GM23338 (cell line): ENCODE data around the gene TF. TPM values are rescaled to one million over a fixed set of nuclear protein-coding genes. Genes with fewer than 3 reads are reported as not detected.
A peak's percentile ranks its signal among the peaks of the same experiment; 100 is the strongest.

ENCODE experiments used
- ATAC-seq: fragments of 200-7000 bp; cut with Tn5 transposase; 3 replicates; pipeline ENCODE4 v1.9.1; 2020
- DNase-seq: peaks from one replicate; pipeline ENCODE4 v3.0.0-alpha.2; 2015; ENCODE audit warnings: low spot score
- H2AFZ ChIP-seq: fragments of 200-600 bp; sonication (generic); 2 replicates; pipeline ENCODE4 v1.8.0; 2016; ENCODE audit warnings: antibody characterized with exemption, mild to moderate bottlenecking, moderate library complexity
- H3F3A ChIP-seq: fragments of 200-600 bp; sonication (generic); replicated peaks from 2 replicates; pipeline ENCODE4 v1.8.0; 2017; ENCODE audit warnings: antibody characterized with exemption, mixed run types, low read depth
- H3K27ac ChIP-seq: fragments of 200-600 bp; sonication (generic); 2 replicates; pipeline ENCODE4 v1.6.1; 2016; ENCODE audit warnings: low read depth
- H3K27me3 ChIP-seq: fragments of 200-600 bp; sonication (generic); 2 replicates; pipeline ENCODE4 v1.8.0; 2016; ENCODE audit warnings: mild to moderate bottlenecking, mixed run types, moderate library complexity; ENCODE audit not compliant: insufficient read depth
- H3K36me3 ChIP-seq: fragments of 200-600 bp; sonication (generic); 2 replicates; pipeline ENCODE4 v1.8.0; 2016; ENCODE audit warnings: mild to moderate bottlenecking; ENCODE audit not compliant: insufficient read depth
- H3K4me1 ChIP-seq: fragments of 200-600 bp; sonication (generic); 2 replicates; pipeline ENCODE4 v1.8.0; 2016; ENCODE audit warnings: mild to moderate bottlenecking, moderate library complexity; ENCODE audit not compliant: insufficient read depth
- H3K4me2 ChIP-seq: fragments of 200-600 bp; sonication (generic); 2 replicates; pipeline ENCODE4 v1.7.1; 2017; ENCODE audit warnings: mixed run types
- H3K4me3 ChIP-seq: fragments of 200-600 bp; sonication (generic); 2 replicates; pipeline ENCODE4 v1.6.1; 2016; ENCODE audit warnings: mixed run types
- H3K79me2 ChIP-seq: fragments of 200-600 bp; sonication (generic); replicated peaks from 2 replicates; pipeline ENCODE4 v1.8.0; 2017; ENCODE audit warnings: mild to moderate bottlenecking; ENCODE audit not compliant: insufficient read depth
- H3K9me2 ChIP-seq: fragments of 200-600 bp; sonication (generic); 2 replicates; pipeline ENCODE4 v1.8.0; 2017; ENCODE audit not compliant: insufficient read depth
- H4K20me1 ChIP-seq: fragments of 200-600 bp; sonication (generic); replicated peaks from 2 replicates; pipeline ENCODE4 v1.8.0; 2017; ENCODE audit warnings: mild to moderate bottlenecking; ENCODE audit not compliant: insufficient read depth
- H3K27ac Mint-ChIP-seq: 2 replicates; pipeline ENCODE4 v1.8.0; 2020; ENCODE audit warnings: inconsistent platforms, mild to moderate bottlenecking, moderate library complexity, mixed read lengths
- H3K27me3 Mint-ChIP-seq: 3 replicates; pipeline ENCODE4 v1.8.0; 2022; ENCODE audit warnings: low read depth, mild to moderate bottlenecking, moderate library complexity, mixed read lengths, inconsistent platforms; ENCODE audit not compliant: insufficient read depth, poor library complexity
- H3K36me3 Mint-ChIP-seq: 3 replicates; pipeline ENCODE4 v1.8.0; 2021; ENCODE audit warnings: low read depth, mild to moderate bottlenecking, inconsistent platforms, moderate library complexity, mixed read lengths
- H3K4me1 Mint-ChIP-seq: 3 replicates; pipeline ENCODE4 v1.8.0; 2020; ENCODE audit warnings: mild to moderate bottlenecking, inconsistent platforms, mixed read lengths
- H3K4me3 Mint-ChIP-seq: 3 replicates; pipeline ENCODE4 v1.8.0; 2021; ENCODE audit warnings: moderate library complexity, mild to moderate bottlenecking, inconsistent platforms, mixed read lengths
- H3K9me3 Mint-ChIP-seq: 3 replicates; pipeline ENCODE4 v1.8.0; 2020; ENCODE audit warnings: moderate library complexity, mild to moderate bottlenecking, inconsistent platforms, mixed read lengths
- CREB1 ChIP-seq: fragments of 250-450 bp; sonication (Bioruptor Pico); IDR thresholded peaks from 2 replicates; pipeline ENCODE4 v1.5.0; 2020; ENCODE audit warnings: low read depth, mild to moderate bottlenecking, moderate library complexity
- EZH2 ChIP-seq: fragments of 200-600 bp; sonication (generic); IDR thresholded peaks from one replicate; pipeline ENCODE4 v1.8.0; 2017; ENCODE audit warnings: antibody characterized with exemption, mild to moderate bottlenecking, low read depth; ENCODE audit not compliant: unreplicated experiment
- EZH2phosphoT487 ChIP-seq: fragments of 200-600 bp; sonication (generic); IDR thresholded peaks from one replicate; pipeline ENCODE4 v1.8.1; 2018; ENCODE audit warnings: antibody characterized with exemption; ENCODE audit not compliant: unreplicated experiment
- JUNB ChIP-seq: IDR thresholded peaks from one replicate; pipeline ENCODE4 v1.6.1; 2016; ENCODE audit warnings: antibody characterized with exemption; ENCODE audit not compliant: unreplicated experiment
- NANOG ChIP-seq: IDR thresholded peaks from 2 replicates; pipeline ENCODE4 v1.6.1; 2016; ENCODE audit warnings: antibody characterized with exemption, borderline replicate concordance
- POLR2AphosphoS5 ChIP-seq: IDR thresholded peaks from 2 replicates; pipeline ENCODE4 v1.6.1; 2016; ENCODE audit warnings: antibody characterized with exemption, low read depth
- STAT1 ChIP-seq: IDR thresholded peaks from one replicate; pipeline ENCODE4 v1.6.1; 2016; ENCODE audit warnings: antibody characterized with exemption; ENCODE audit not compliant: unreplicated experiment
- ZNF114 ChIP-seq: fragments of 250-450 bp; sonication (Bioruptor Pico); IDR thresholded peaks from 2 replicates; pipeline ENCODE4 v1.5.0; 2020; ENCODE audit warnings: mild to moderate bottlenecking, moderate library complexity
- ZNF331 ChIP-seq: fragments of 250-450 bp; sonication (Bioruptor Pico); IDR thresholded peaks from 2 replicates; pipeline ENCODE4 v1.5.0; 2020; ENCODE audit warnings: low read depth, mild to moderate bottlenecking, moderate library complexity
- polyA plus RNA-seq: library from polyadenylated mRNA; unstranded; fragments of >200 nt; fragmentation: Nextera tagmentation; extraction: Ambion mirVana; gene quantifications from 2 replicates; pipeline ENCODE4 v1.2.1, GENCODE V29; 2016
- total RNA-seq: library from RNA; depleted of rRNA; stranded (reverse); fragments of >200 nt; shearing (Covaris generic); gene quantifications from 2 replicates; pipeline ENCODE4 v1.2.3, GENCODE V29; 2014
- TF ChIP-seq, protein P1 (sequence below): fragments of 250-450 bp; sonication (Bioruptor Pico); IDR thresholded peaks from 2 replicates; pipeline ENCODE4 v1.5.0; 2020; ENCODE audit warnings: mild to moderate bottlenecking, moderate library complexity
- TF ChIP-seq, protein P2 (sequence below): IDR thresholded peaks from one replicate; pipeline ENCODE4 v1.6.1; 2018; ENCODE audit warnings: antibody characterized with exemption; ENCODE audit not compliant: unreplicated experiment
- TF ChIP-seq, protein P3 (sequence below): IDR thresholded peaks from 2 replicates; pipeline ENCODE4 v1.6.1; 2016; ENCODE audit warnings: antibody characterized with exemption
- TF ChIP-seq, protein P4 (sequence below), 2 experiments: fragments of 200-600 bp in 1 of 2; sonication (generic) in 1 of 2; conservative IDR thresholded peaks; 2 replicates each; pipeline versions ENCODE4 v1.5.1 to v1.6.1; 2016 to 2017; ENCODE audit warnings: antibody characterized with exemption in 2 of 2, low read depth in 2 of 2, mild to moderate bottlenecking in 2 of 2, moderate library complexity in 1 of 2

The TF gene
- total and polyA plus RNA-seq, 2 experiments from 2014 or later: 0.03 to 0.76 TPM

DNA sequence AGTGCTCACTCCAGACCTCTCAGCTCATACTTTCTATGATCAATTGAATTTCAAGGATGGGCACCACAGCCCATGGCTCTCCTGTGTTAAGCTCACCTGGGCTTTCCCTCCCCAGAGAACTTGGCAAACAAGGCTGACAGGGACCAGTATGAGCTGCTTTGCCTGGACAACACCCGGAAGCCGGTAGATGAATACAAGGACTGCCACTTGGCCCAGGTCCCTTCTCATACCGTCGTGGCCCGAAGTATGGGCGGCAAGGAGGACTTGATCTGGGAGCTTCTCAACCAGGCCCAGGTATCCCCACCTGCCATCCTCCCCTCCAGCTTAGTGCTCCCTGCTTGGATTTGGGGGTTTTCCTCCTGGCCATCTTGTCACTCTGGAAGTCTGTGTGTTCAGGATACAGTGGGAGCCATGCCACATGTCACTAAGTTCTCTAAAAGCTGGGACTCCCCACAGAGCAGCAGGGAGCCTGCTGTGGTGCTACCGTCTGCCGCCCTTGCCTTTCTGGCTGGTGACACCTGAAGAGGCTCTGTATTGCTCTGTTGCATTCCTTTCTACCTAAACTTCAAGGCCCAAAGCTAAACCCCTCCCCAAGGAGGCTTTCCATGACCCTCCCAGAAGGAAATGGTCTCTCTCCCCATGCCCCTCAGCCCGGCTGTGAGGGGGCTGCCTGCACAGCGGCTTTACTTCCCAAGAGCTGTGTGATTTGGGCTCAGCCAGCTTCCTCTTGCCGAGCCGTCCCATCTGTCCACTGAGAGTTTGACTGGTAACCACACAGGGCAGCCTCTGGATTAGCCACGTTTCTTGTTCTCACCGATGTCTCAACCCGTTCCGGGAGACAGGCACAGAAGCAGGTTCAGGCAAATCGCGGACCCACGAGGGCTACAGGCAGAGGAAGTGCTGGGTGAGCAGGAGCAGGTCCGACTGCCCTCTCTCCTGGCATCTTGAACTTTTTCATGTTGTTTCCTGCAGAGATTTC is 10.8 kb downstream of the TF start:
- Mint-ChIP-seq H3K27me3 (peaks cover 6% of the 10 kb centered on the region), H3K36me3 (no peaks in the 10 kb centered on the region), H3K27ac (no peak overlapping the region), H3K9me3 (no peaks in the 10 kb centered on the region), H3K4me1 (peaks cover 18% of the 10 kb centered on the region), H3K4me3 (no peak overlapping the region)
- Histone ChIP-seq H3K79me2 (no peaks in the 10 kb centered on the region), H3K27me3 (no peaks in the 10 kb centered on the region), H3F3A (no peaks in the 10 kb centered on the region), H3K4me3 (no peak overlapping the region), H3K4me1 (peaks cover 7% of the 10 kb centered on the region; the same call in 1 of the 2 replicates), H2AFZ (peak overlapping the region; percentile 69; the same call in 1 of the 2 replicates), H3K36me3 (no peaks in the 10 kb centered on the region), H3K27ac (no peak overlapping the region), H4K20me1 (no peaks in the 10 kb centered on the region), H3K4me2 (no peak overlapping the region), H3K9me2 (0 out of 2 replicates have a peak, but pooled peaks cover 5% of the 10 kb centered on the region)
- DNase-seq (no peak), ATAC-seq (no peak; the same call in 2 of the 3 replicates)
- TF ChIP-seq CREB1 (CRISPR knock-in tag) (no peak), ZNF331 (CRISPR knock-in tag) (no peak), ZNF114 (no peak), POLR2AphosphoS5 (no peak), NANOG (no peak), STAT1 (no peak), EZH2phosphoT487 (no peak), JUNB (no peak), EZH2 (no peak)
- TF ChIP-seq, protein P1, sequence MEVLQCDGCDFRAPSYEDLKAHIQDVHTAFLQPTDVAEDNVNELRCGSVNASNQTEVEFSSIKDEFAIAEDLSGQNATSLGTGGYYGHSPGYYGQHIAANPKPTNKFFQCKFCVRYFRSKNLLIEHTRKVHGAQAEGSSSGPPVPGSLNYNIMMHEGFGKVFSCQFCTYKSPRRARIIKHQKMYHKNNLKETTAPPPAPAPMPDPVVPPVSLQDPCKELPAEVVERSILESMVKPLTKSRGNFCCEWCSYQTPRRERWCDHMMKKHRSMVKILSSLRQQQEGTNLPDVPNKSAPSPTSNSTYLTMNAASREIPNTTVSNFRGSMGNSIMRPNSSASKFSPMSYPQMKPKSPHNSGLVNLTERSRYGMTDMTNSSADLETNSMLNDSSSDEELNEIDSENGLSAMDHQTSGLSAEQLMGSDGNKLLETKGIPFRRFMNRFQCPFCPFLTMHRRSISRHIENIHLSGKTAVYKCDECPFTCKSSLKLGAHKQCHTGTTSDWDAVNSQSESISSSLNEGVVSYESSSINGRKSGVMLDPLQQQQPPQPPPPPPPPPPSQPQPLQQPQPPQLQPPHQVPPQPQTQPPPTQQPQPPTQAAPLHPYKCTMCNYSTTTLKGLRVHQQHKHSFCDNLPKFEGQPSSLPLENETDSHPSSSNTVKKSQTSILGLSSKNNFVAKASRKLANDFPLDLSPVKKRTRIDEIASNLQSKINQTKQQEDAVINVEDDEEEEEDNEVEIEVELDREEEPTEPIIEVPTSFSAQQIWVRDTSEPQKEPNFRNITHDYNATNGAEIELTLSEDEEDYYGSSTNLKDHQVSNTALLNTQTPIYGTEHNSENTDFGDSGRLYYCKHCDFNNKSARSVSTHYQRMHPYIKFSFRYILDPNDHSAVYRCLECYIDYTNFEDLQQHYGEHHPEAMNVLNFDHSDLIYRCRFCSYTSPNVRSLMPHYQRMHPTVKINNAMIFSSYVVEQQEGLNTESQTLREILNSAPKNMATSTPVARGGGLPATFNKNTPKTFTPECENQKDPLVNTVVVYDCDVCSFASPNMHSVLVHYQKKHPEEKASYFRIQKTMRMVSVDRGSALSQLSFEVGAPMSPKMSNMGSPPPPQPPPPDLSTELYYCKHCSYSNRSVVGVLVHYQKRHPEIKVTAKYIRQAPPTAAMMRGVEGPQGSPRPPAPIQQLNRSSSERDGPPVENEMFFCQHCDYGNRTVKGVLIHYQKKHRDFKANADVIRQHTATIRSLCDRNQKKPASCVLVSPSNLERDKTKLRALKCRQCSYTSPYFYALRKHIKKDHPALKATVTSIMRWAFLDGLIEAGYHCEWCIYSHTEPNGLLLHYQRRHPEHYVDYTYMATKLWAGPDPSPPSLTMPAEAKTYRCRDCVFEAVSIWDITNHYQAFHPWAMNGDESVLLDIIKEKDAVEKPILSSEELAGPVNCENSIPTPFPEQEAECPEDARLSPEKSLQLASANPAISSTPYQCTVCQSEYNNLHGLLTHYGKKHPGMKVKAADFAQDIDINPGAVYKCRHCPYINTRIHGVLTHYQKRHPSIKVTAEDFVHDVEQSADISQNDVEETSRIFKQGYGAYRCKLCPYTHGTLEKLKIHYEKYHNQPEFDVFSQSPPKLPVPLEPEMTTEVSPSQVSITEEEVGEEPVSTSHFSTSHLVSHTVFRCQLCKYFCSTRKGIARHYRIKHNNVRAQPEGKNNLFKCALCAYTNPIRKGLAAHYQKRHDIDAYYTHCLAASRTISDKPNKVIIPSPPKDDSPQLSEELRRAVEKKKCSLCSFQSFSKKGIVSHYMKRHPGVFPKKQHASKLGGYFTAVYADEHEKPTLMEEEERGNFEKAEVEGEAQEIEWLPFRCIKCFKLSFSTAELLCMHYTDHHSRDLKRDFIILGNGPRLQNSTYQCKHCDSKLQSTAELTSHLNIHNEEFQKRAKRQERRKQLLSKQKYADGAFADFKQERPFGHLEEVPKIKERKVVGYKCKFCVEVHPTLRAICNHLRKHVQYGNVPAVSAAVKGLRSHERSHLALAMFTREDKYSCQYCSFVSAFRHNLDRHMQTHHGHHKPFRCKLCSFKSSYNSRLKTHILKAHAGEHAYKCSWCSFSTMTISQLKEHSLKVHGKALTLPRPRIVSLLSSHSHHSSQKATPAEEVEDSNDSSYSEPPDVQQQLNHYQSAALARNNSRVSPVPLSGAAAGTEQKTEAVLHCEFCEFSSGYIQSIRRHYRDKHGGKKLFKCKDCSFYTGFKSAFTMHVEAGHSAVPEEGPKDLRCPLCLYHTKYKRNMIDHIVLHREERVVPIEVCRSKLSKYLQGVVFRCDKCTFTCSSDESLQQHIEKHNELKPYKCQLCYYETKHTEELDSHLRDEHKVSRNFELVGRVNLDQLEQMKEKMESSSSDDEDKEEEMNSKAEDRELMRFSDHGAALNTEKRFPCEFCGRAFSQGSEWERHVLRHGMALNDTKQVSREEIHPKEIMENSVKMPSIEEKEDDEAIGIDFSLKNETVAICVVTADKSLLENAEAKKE (CRISPR knock-in tag): no peak
- TF ChIP-seq, protein P2, sequence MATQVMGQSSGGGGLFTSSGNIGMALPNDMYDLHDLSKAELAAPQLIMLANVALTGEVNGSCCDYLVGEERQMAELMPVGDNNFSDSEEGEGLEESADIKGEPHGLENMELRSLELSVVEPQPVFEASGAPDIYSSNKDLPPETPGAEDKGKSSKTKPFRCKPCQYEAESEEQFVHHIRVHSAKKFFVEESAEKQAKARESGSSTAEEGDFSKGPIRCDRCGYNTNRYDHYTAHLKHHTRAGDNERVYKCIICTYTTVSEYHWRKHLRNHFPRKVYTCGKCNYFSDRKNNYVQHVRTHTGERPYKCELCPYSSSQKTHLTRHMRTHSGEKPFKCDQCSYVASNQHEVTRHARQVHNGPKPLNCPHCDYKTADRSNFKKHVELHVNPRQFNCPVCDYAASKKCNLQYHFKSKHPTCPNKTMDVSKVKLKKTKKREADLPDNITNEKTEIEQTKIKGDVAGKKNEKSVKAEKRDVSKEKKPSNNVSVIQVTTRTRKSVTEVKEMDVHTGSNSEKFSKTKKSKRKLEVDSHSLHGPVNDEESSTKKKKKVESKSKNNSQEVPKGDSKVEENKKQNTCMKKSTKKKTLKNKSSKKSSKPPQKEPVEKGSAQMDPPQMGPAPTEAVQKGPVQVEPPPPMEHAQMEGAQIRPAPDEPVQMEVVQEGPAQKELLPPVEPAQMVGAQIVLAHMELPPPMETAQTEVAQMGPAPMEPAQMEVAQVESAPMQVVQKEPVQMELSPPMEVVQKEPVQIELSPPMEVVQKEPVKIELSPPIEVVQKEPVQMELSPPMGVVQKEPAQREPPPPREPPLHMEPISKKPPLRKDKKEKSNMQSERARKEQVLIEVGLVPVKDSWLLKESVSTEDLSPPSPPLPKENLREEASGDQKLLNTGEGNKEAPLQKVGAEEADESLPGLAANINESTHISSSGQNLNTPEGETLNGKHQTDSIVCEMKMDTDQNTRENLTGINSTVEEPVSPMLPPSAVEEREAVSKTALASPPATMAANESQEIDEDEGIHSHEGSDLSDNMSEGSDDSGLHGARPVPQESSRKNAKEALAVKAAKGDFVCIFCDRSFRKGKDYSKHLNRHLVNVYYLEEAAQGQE: no peak
- TF ChIP-seq, protein P3, sequence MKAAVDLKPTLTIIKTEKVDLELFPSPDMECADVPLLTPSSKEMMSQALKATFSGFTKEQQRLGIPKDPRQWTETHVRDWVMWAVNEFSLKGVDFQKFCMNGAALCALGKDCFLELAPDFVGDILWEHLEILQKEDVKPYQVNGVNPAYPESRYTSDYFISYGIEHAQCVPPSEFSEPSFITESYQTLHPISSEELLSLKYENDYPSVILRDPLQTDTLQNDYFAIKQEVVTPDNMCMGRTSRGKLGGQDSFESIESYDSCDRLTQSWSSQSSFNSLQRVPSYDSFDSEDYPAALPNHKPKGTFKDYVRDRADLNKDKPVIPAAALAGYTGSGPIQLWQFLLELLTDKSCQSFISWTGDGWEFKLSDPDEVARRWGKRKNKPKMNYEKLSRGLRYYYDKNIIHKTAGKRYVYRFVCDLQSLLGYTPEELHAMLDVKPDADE: no peak
- TF ChIP-seq, protein P4, sequence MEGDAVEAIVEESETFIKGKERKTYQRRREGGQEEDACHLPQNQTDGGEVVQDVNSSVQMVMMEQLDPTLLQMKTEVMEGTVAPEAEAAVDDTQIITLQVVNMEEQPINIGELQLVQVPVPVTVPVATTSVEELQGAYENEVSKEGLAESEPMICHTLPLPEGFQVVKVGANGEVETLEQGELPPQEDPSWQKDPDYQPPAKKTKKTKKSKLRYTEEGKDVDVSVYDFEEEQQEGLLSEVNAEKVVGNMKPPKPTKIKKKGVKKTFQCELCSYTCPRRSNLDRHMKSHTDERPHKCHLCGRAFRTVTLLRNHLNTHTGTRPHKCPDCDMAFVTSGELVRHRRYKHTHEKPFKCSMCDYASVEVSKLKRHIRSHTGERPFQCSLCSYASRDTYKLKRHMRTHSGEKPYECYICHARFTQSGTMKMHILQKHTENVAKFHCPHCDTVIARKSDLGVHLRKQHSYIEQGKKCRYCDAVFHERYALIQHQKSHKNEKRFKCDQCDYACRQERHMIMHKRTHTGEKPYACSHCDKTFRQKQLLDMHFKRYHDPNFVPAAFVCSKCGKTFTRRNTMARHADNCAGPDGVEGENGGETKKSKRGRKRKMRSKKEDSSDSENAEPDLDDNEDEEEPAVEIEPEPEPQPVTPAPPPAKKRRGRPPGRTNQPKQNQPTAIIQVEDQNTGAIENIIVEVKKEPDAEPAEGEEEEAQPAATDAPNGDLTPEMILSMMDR (conservative IDR thresholded peaks at IDR 0.05; ENCODE audit: low read depth in 2 of 2): no peak
